Natural killer cell treated with Interleukin-12 subunit alpha and Interleukin-12 subunit beta and Interleukin-15 and Interleukin-18, amount 100 ng/mL, for 72 hours (primary cell): Measurements from ENCODE around the gene RLF. TPM values are rescaled to one million over a fixed set of nuclear protein-coding genes. Genes with fewer than 3 reads are reported as not detected.
"Not testable (repeated sequence)": the region's sequence is repeated elsewhere in the genome, so short reads cannot be mapped to it uniquely, and the experiment has no call there.

Experiments
- ATAC-seq, 2 donors: fragments of 150-1000 bp; cut with Tn5 transposase in 1 of 2; sonication (Bioruptor Pico), chemical (Tn5 transposase) in 1 of 2; 2 replicates each; pipeline ENCODE4 v1.10.0; 2021
- DNase-seq: peaks from one replicate; pipeline ENCODE4 v3.0.0; 2022; ENCODE audit warnings: low spot score
- H3K27ac Mint-ChIP-seq, 2 donors: 1 replicate in 1 of 2; 2 replicates in 1 of 2; pipeline ENCODE4 v1.8.0; 2022; ENCODE audit warnings: mixed read lengths in 2 of 2, mild to moderate bottlenecking in 1 of 2, moderate library complexity in 1 of 2
- H3K27me3 Mint-ChIP-seq, 2 donors: 1 replicate in 1 of 2; 2 replicates in 1 of 2; pipeline ENCODE4 v1.8.0; 2022; ENCODE audit warnings: mixed read lengths in 2 of 2
- H3K36me3 Mint-ChIP-seq: one replicate; pipeline ENCODE4 v1.8.0; 2022; ENCODE audit warnings: mixed read lengths
- H3K4me1 Mint-ChIP-seq, 2 donors: 1 replicate in 1 of 2; 2 replicates in 1 of 2; pipeline ENCODE4 v1.8.0; 2022; ENCODE audit warnings: low read depth in 2 of 2, mixed read lengths in 2 of 2, mild to moderate bottlenecking in 1 of 2
- H3K4me3 Mint-ChIP-seq: one replicate; pipeline ENCODE4 v1.8.0; 2022; ENCODE audit warnings: mixed read lengths
- H3K9me3 Mint-ChIP-seq: 2 replicates; pipeline ENCODE4 v1.8.0; 2022; ENCODE audit warnings: mixed read lengths
- total RNA-seq, 2 donors: library from RNA; stranded (reverse); gene quantifications; one replicate each; pipeline ENCODE4 v1.2.3, GENCODE V29; 2022

Gene RLF
- total RNA-seq, 2 donors from 2014 or later: 19.5 to 24.5 TPM

- peak overlapping the region; percentile 88 to 96 for H3K27ac Mint-ChIP-seq
- H3K27me3 Mint-ChIP-seq: no peaks in the 10 kb centered on the region
- peaks cover 42 to 50% of the 10 kb centered on the region in 2 donors for H3K4me1 Mint-ChIP-seq
- H3K36me3 Mint-ChIP-seq: peaks cover 14% of the 10 kb centered on the region
- DNase-seq (peak; percentile 76), ATAC-seq (peak; percentile 96 to 99)
- peak overlapping the region; percentile 80 for H3K4me3 Mint-ChIP-seq
- no peaks in the 10 kb centered on the region for H3K9me3 Mint-ChIP-seq
Measured at GRCh38 chr1:40185951-40186864, 25.0 kb downstream of the RLF start.

GRCh38 chr1:40187399-40187798, 26.2 kb downstream of the RLF start:
- peaks cover 40 to 48% of the 10 kb centered on the region in 2 donors for H3K4me1 Mint-ChIP-seq
- peak overlapping the region; percentile 11 to 64 for H3K27ac Mint-ChIP-seq
- no peak overlapping the region for H3K4me3 Mint-ChIP-seq
- peaks cover 14% of the 10 kb centered on the region for H3K36me3 Mint-ChIP-seq
- H3K9me3 Mint-ChIP-seq: no peaks in the 10 kb centered on the region
- ATAC-seq: no peak
- H3K27me3 Mint-ChIP-seq: no peaks in the 10 kb centered on the region
- no peak for DNase-seq

GRCh38 chr1:40194639-40195038, 33.5 kb downstream of the RLF start:
- not testable (repeated sequence) for H3K27ac Mint-ChIP-seq
- H3K36me3 Mint-ChIP-seq: peaks cover 11% of the 10 kb centered on the region

GRCh38 chr1:40197656-40198055, 36.5 kb downstream of the RLF start:
- H3K27me3 Mint-ChIP-seq: no peaks in the 10 kb centered on the region
- H3K9me3 Mint-ChIP-seq: no peaks in the 10 kb centered on the region
- H3K4me3 Mint-ChIP-seq: no peak overlapping the region
- DNase-seq (no peak), ATAC-seq (no peak)
- peaks cover 0 to 3% of the 10 kb centered on the region in 2 donors for H3K4me1 Mint-ChIP-seq
- H3K36me3 Mint-ChIP-seq: peaks cover 5% of the 10 kb centered on the region
- H3K27ac Mint-ChIP-seq: no peak overlapping the region

More at GRCh38 chr1:40194639-40195038, 33.5 kb downstream of the RLF start:
- H3K4me1 Mint-ChIP-seq, H3K27me3 Mint-ChIP-seq, DNase-seq, H3K9me3 Mint-ChIP-seq, H3K4me3 Mint-ChIP-seq, ATAC-seq: not testable (repeated sequence)

- no peak for DNase-seq
- Mint-ChIP-seq H3K27me3 (no peaks in the 10 kb centered on the region), H3K4me3 (no peak overlapping the region), H3K36me3 (peaks cover 12% of the 10 kb centered on the region), H3K9me3 (no peaks in the 10 kb centered on the region), H3K27ac (no peak overlapping the region), H3K4me1 (peaks cover 0 to 7% of the 10 kb centered on the region in 2 donors)
- ATAC-seq: no peak
Measured at GRCh38 chr1:40199126-40199525, 37.9 kb downstream of the RLF start.

GRCh38 chr1:40204856-40205255, 43.7 kb downstream of the RLF start:
- peaks cover 12 to 22% of the 10 kb centered on the region in 2 donors for H3K4me1 Mint-ChIP-seq
- DNase-seq: no peak
- ATAC-seq: no peak
- H3K36me3 Mint-ChIP-seq: peaks cover 25% of the 10 kb centered on the region
- H3K9me3 Mint-ChIP-seq: no peaks in the 10 kb centered on the region
- H3K4me3 Mint-ChIP-seq: no peak overlapping the region
- H3K27ac Mint-ChIP-seq: no peak overlapping the region
- no peaks in the 10 kb centered on the region for H3K27me3 Mint-ChIP-seq

GRCh38 chr1:40210511-40211204, 49.5 kb downstream of the RLF start:
- DNase-seq: no peak
- Mint-ChIP-seq H3K4me3 (no peak overlapping the region), H3K4me1 (peaks cover 7 to 15% of the 10 kb centered on the region in 2 donors), H3K27me3 (no peaks in the 10 kb centered on the region), H3K36me3 (peaks cover 23% of the 10 kb centered on the region), H3K9me3 (no peaks in the 10 kb centered on the region), H3K27ac (peak overlapping the region in 1 of 2 donors; percentile 7)
- ATAC-seq: no peak

GRCh38 chr1:40218333-40218732, 57.1 kb downstream of the RLF start:
- no peaks in the 10 kb centered on the region for H3K27me3 Mint-ChIP-seq
- no peaks in the 10 kb centered on the region for H3K9me3 Mint-ChIP-seq
- peaks cover 6% of the 10 kb centered on the region for H3K36me3 Mint-ChIP-seq
- ATAC-seq (no peak), DNase-seq (no peak)
- H3K4me3 Mint-ChIP-seq: no peak overlapping the region
- peaks cover 6 to 7% of the 10 kb centered on the region in 2 donors for H3K4me1 Mint-ChIP-seq
- no peak overlapping the region for H3K27ac Mint-ChIP-seq

- DNase-seq, H3K27me3 Mint-ChIP-seq, H3K36me3 Mint-ChIP-seq, H3K27ac Mint-ChIP-seq, H3K9me3 Mint-ChIP-seq, ATAC-seq, H3K4me3 Mint-ChIP-seq: not testable (repeated sequence)
- peaks cover 9 to 11% of the 10 kb centered on the region in 2 donors for H3K4me1 Mint-ChIP-seq
Measured at GRCh38 chr1:40221471-40221905, 60.3 kb downstream of the RLF start.

GRCh38 chr1:40221977-40222772, 61.0 kb downstream of the RLF start:
- H3K36me3 Mint-ChIP-seq: peaks cover 6% of the 10 kb centered on the region
- H3K27ac Mint-ChIP-seq: no peak overlapping the region
- ATAC-seq (no peak), DNase-seq (no peak)
- H3K27me3 Mint-ChIP-seq: no peaks in the 10 kb centered on the region
- no peak overlapping the region for H3K4me3 Mint-ChIP-seq
- peaks cover 9 to 11% of the 10 kb centered on the region in 2 donors for H3K4me1 Mint-ChIP-seq
- no peaks in the 10 kb centered on the region for H3K9me3 Mint-ChIP-seq

GRCh38 chr1:40224040-40224439, 62.9 kb downstream of the RLF start:
- H3K27me3 Mint-ChIP-seq: no peaks in the 10 kb centered on the region
- H3K27ac Mint-ChIP-seq: no peak overlapping the region
- no peaks in the 10 kb centered on the region for H3K36me3 Mint-ChIP-seq
- peaks cover 6 to 9% of the 10 kb centered on the region in 2 donors for H3K4me1 Mint-ChIP-seq
- no peaks in the 10 kb centered on the region for H3K9me3 Mint-ChIP-seq
- H3K4me3 Mint-ChIP-seq: peak overlapping the region; percentile 16
- ATAC-seq (peak in 1 of 2 donors; percentile 80), DNase-seq (no peak)

GRCh38 chr1:40226192-40226591, 65.0 kb downstream of the RLF start:
- Mint-ChIP-seq H3K9me3 (no peaks in the 10 kb centered on the region), H3K36me3 (peaks cover 7% of the 10 kb centered on the region), H3K4me1 (peaks cover 8 to 17% of the 10 kb centered on the region in 2 donors), H3K27me3 (no peaks in the 10 kb centered on the region), H3K4me3 (no peak overlapping the region), H3K27ac (no peak overlapping the region)
- ATAC-seq (no peak), DNase-seq (no peak)

- Mint-ChIP-seq H3K27ac (no peak overlapping the region), H3K36me3 (peaks cover 28% of the 10 kb centered on the region)
- no peak for DNase-seq
Measured at GRCh38 chr1:40232444-40232843, 71.3 kb downstream of the RLF start.

More at GRCh38 chr1:40232444-40232843, 71.3 kb downstream of the RLF start:
- ATAC-seq: peak in 1 of 2 donors; percentile 57
- Mint-ChIP-seq H3K27me3 (no peaks in the 10 kb centered on the region), H3K4me1 (peaks cover 5 to 11% of the 10 kb centered on the region in 2 donors), H3K4me3 (no peak overlapping the region), H3K9me3 (no peaks in the 10 kb centered on the region)
